Keratinocyte (primary cell): ENCODE results near the gene OR14A16. TPM values are rescaled to one million over a fixed set of nuclear protein-coding genes. Genes with fewer than 3 reads are reported as not detected.

ENCODE experiments used
- DNase-seq: peaks from one replicate; pipeline ENCODE4 v3.0.0-alpha.2; 2011; ENCODE audit warnings: low read depth, missing footprints, low spot score
- FAIRE-seq: peaks from 2 replicates; lab custom pipeline; 2011; peaks lifted over from hg19 to GRCh38; lab: Jason Lieb, UNC
- H2AFZ ChIP-seq: 2 replicates; pipeline ENCODE4 v1.6.0; 2012; ENCODE audit warnings: low read length, control low read depth, inconsistent platforms; ENCODE audit not compliant: control insufficient read depth
- H3K27ac ChIP-seq: 2 replicates; pipeline ENCODE4 v1.5.1; 2011; ENCODE audit warnings: low read length; ENCODE audit not compliant: control insufficient read depth, insufficient read depth
- H3K27me3 ChIP-seq: 3 replicates; pipeline ENCODE4 v1.6.0; 2011; ENCODE audit warnings: low read length; ENCODE audit not compliant: control insufficient read depth, insufficient read depth; ENCODE audit errors: extremely low read depth
- H3K36me3 ChIP-seq, 2 experiments: 2 replicates in 1 of 2; 3 replicates in 1 of 2; pipeline ENCODE4 v1.5.1; 2011; ENCODE audit warnings: low read length in 2 of 2, mild to moderate bottlenecking in 1 of 2; ENCODE audit not compliant: control insufficient read depth in 2 of 2, insufficient read depth in 2 of 2; ENCODE audit errors: extremely low read depth in 1 of 2
- H3K4me1 ChIP-seq: 3 replicates; pipeline ENCODE4 v1.5.1; 2011; ENCODE audit warnings: low read length; ENCODE audit not compliant: control insufficient read depth, insufficient read depth; ENCODE audit errors: extremely low read depth
- H3K4me2 ChIP-seq: 3 replicates; pipeline ENCODE4 v1.6.0; 2011; ENCODE audit warnings: low read depth, low read length; ENCODE audit not compliant: control insufficient read depth, insufficient read depth; ENCODE audit errors: extremely low read depth
- H3K4me3 ChIP-seq, 3 experiments: fragments of 200-600 bp in 1 of 3; sonication (generic) in 1 of 3; 2 replicates in 2 of 3; 3 replicates in 1 of 3; pipeline ENCODE4 v1.5.1; 2011 to 2016; ENCODE audit warnings: low read length in 3 of 3, mild to moderate bottlenecking in 3 of 3, control low read depth in 2 of 3, inconsistent platforms in 1 of 3, low read depth in 1 of 3, mixed read lengths in 1 of 3, mixed run types in 1 of 3, moderate library complexity in 1 of 3; ENCODE audit not compliant: control insufficient read depth in 2 of 3, insufficient read depth in 2 of 3; ENCODE audit errors: extremely low read depth in 1 of 3
- H3K79me2 ChIP-seq: 2 replicates; pipeline ENCODE4 v1.6.0; 2012; ENCODE audit warnings: low read length; ENCODE audit not compliant: control insufficient read depth, insufficient read depth
- H3K9ac ChIP-seq: 3 replicates; pipeline ENCODE4 v1.6.0; 2011; ENCODE audit warnings: low read length; ENCODE audit not compliant: control insufficient read depth, insufficient read depth; ENCODE audit errors: extremely low read depth
- H3K9me1 ChIP-seq: 3 replicates; pipeline ENCODE4 v1.6.0; 2011; ENCODE audit warnings: low read length; ENCODE audit not compliant: control insufficient read depth, insufficient read depth; ENCODE audit errors: extremely low read depth
- H3K9me3 ChIP-seq: 2 replicates; pipeline ENCODE4 v1.5.1; 2012; ENCODE audit warnings: low read depth, low read length; ENCODE audit not compliant: control insufficient read depth
- H4K20me1 ChIP-seq: 3 replicates; pipeline ENCODE4 v1.6.0; 2011; ENCODE audit warnings: low read length; ENCODE audit not compliant: control insufficient read depth, insufficient read depth; ENCODE audit errors: extremely low read depth
- EZH2 ChIP-seq: IDR thresholded peaks from one replicate; pipeline ENCODE4 v1.6.1; 2012; ENCODE audit warnings: inconsistent platforms, mild to moderate bottlenecking, low read length, moderate library complexity
- dilution Hi-C: fragments of 300-500 bp; cut with MboI; formaldehyde crosslinking; loops from one replicate; pipeline ENCODE4 v1.7.0; 2020; ENCODE audit warnings: low sequenced_read_pairs; ENCODE audit not compliant: extremely low pct_ligation_motif_present
- polyA plus RNA-seq, 5 experiments: library from polyadenylated mRNA; depleted of rRNA in 3 of 5; stranded (reverse) in 3 of 5; stranded (forward) in 1 of 5; unstranded in 1 of 5; fragments of >200 nt; gene quantifications; 1 replicate in 1 of 5; 2 replicates in 3 of 5; 3 replicates in 1 of 5; pipeline versions ENCODE4 v1.2.1 to v1.2.3, GENCODE V29; 2011 to 2012; ENCODE audit warnings: missing spikeins in 2 of 5, low read depth in 1 of 5, low replicate concordance in 1 of 5
- TF ChIP-seq, protein P1 (sequence below), 3 experiments: IDR thresholded peaks in 1 of 3; conservative IDR thresholded peaks in 1 of 3; optimal IDR thresholded peaks in 1 of 3; 2 replicates in 2 of 3; 3 replicates in 1 of 3; pipeline versions ENCODE3 to v1.5.1; 2011; ENCODE audit warnings: low read length in 3 of 3, mild to moderate bottlenecking in 3 of 3, moderate library complexity in 2 of 3, control low read depth in 1 of 3, inconsistent platforms in 1 of 3; ENCODE audit not compliant: insufficient read depth in 2 of 3; ENCODE audit errors: extremely low read depth in 1 of 3

The OR14A16 gene
- polyA plus RNA-seq, 1 donor (not counting 4 experiments of a cell fraction or from before 2014, with no cell fraction given): not detected

DNA sequence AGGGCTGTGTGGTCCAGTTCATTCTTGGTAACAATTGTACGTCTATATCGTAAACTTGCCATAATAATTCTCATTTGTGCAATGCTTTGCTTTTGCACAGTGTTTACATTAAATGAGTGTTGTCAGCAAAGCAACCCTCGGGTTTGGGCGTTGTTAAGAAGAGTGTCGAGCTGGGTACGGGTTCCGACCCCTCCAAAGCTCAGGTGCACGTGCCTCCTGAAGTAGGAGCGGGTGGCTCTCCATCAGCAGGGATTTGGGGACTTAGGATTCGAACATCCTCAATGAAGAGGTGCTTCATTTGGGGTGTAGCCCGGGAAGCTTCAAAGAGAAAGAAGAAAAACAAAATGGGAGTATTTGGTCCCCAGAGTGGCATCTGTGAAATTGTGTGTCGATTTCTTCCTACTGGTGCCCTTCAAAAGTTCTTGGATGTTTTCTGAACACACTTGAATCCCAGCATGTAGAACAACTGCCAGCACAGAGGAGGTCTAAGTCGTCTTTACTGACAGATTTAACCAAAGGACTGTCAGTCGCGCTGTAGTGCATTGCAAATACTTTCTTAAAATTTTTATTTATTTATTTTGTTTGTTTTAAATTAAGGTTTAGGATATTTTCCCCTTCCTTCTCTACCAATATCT lies 34.2 kb upstream of the OR14A16 start:
- FAIRE-seq: no peak
- Histone ChIP-seq H2AFZ (no peak overlapping the region), H3K9ac (no peak overlapping the region), H3K36me3 (no peaks in the 10 kb centered on the region), H3K9me3 (no peaks in the 10 kb centered on the region), H3K4me1 (no peaks in the 10 kb centered on the region), H3K9me1 (no peaks in the 10 kb centered on the region), H3K27me3 (no peaks in the 10 kb centered on the region), H3K27ac (no peak overlapping the region), H3K4me3 (peak overlapping the region in 2 of 3 experiments; percentile 28 to 50), H3K79me2 (no peaks in the 10 kb centered on the region), H4K20me1 (no peaks in the 10 kb centered on the region), H3K4me2 (peak overlapping the region; percentile 46)
- DNase-seq: no peak
- TF ChIP-seq, protein P1, sequence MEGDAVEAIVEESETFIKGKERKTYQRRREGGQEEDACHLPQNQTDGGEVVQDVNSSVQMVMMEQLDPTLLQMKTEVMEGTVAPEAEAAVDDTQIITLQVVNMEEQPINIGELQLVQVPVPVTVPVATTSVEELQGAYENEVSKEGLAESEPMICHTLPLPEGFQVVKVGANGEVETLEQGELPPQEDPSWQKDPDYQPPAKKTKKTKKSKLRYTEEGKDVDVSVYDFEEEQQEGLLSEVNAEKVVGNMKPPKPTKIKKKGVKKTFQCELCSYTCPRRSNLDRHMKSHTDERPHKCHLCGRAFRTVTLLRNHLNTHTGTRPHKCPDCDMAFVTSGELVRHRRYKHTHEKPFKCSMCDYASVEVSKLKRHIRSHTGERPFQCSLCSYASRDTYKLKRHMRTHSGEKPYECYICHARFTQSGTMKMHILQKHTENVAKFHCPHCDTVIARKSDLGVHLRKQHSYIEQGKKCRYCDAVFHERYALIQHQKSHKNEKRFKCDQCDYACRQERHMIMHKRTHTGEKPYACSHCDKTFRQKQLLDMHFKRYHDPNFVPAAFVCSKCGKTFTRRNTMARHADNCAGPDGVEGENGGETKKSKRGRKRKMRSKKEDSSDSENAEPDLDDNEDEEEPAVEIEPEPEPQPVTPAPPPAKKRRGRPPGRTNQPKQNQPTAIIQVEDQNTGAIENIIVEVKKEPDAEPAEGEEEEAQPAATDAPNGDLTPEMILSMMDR (optimal IDR thresholded peaks at IDR 0.05 in 1 of 3, IDR thresholded peaks at IDR 0.05 in 1 of 3, conservative IDR thresholded peaks at IDR 0.05 in 1 of 3; ENCODE audit: extremely low read depth in 1 of 3, insufficient read depth in 2 of 3, low read length in 3 of 3): no peak
- TF ChIP-seq EZH2: no peak
- dilution Hi-C loops: no loop called here

GRCh38 chr1:247857069-247857984 lies 33.4 kb upstream of the OR14A16 start, which contains the start of gene TRIM58:
TSS of gene TRIM58 (plus strand) at chr1:247857187. CDS start at chr1:247857247, 60 bp downstream.
- Histone ChIP-seq H3K9me3 (no peaks in the 10 kb centered on the region), H3K4me2 (peak within 1 kb of the TSS; percentile 46), H2AFZ (no peak within 1 kb of the TSS), H3K27me3 (no peaks in the 10 kb centered on the region), H3K4me3 (peak within 1 kb of the TSS in 2 of 3 experiments; percentile 28 to 50), H3K9ac (no peak within 1 kb of the TSS), H3K4me1 (no peaks in the 10 kb centered on the region), H3K79me2 (no peaks in the 10 kb centered on the region), H3K27ac (no peak within 1 kb of the TSS), H3K36me3 (no peaks in the 10 kb centered on the region), H3K9me1 (no peaks in the 10 kb centered on the region), H4K20me1 (no peaks in the 10 kb centered on the region)
- TF ChIP-seq, protein P1 (optimal IDR thresholded peaks at IDR 0.05 in 1 of 3, IDR thresholded peaks at IDR 0.05 in 1 of 3, conservative IDR thresholded peaks at IDR 0.05 in 1 of 3; ENCODE audit: extremely low read depth in 1 of 3, insufficient read depth in 2 of 3, low read length in 3 of 3): peak in 1 of 3 experiments; percentile 13
- no peak for TF ChIP-seq EZH2
- dilution Hi-C loops: no loop called here
- DNase-seq (no peak), FAIRE-seq (no peak)
